Uterus (tissue), 2 donors: ENCODE results near the gene ANKRD12.

Experiments
- CTCF ChIP-seq, 4 experiments: fragments of 200-600 bp in 2 of 4; fragments of 450-650 bp in 2 of 4; sonication (generic) in 2 of 4; IDR thresholded peaks; one replicate each; pipeline ENCODE4 v1.5.1; 2016 to 2019; ENCODE audit warnings: antibody characterized with exemption in 4 of 4, mild to moderate bottlenecking in 2 of 4, moderate library complexity in 1 of 4
- POLR2A ChIP-seq, 2 donors: fragments of 450-650 bp; IDR thresholded peaks; one replicate each; pipeline ENCODE4 v1.6.1; 2016; ENCODE audit warnings: antibody characterized with exemption in 2 of 2, mild to moderate bottlenecking in 1 of 2, moderate library complexity in 1 of 2

- TF ChIP-seq POLR2A (IDR thresholded peaks at IDR 0.05) = no peak
- TF ChIP-seq CTCF (IDR thresholded peaks at IDR 0.05) = no peak
Observed at GRCh38 chr18:9273221-9273620, 136.6 kb downstream of the ANKRD12 start.
